ENCODE measurements around the gene AEBP2. TPM values are rescaled to one million over a fixed set of nuclear protein-coding genes. Genes with fewer than 3 reads are reported as not detected.

Gene AEBP2
- total and polyA plus RNA-seq, 7 experiments from 2014 or later, result 11.3 to 58.7 (median 49.6) TPM

GRCh38 chr12:19484738-19485137 lies 45.4 kb downstream of the AEBP2 start:
- H3K27ac ChIP-seq (ENCODE audit: low read depth, low read length), result no peak overlapping the region
- CTCF ChIA-PET, result no interaction called here
- no peak for DNase-seq
- POLR2A ChIA-PET, result no interaction called here
- peaks cover 16 to 79% (median 53%) of the 10 kb centered on the region in 5 donors for H3K36me3 Mint-ChIP-seq
- H3K9me3 Mint-ChIP-seq, result peaks cover 0 to 22% (median 6%) of the 10 kb centered on the region in 11 donors
- peaks cover 19 to 29% of the 10 kb centered on the region in 2 donors for H3K4me1 ChIP-seq (ENCODE audit: control insufficient read depth in 2 of 2, insufficient read depth in 2 of 2, low read length in 2 of 2)
- H3K9me3 ChIP-seq (ENCODE audit: control insufficient read depth in 2 of 3, low read length in 3 of 3), result peaks cover 0 to 7% (median 0%) of the 10 kb centered on the region in 3 experiments
- H3K36me3 ChIP-seq (ENCODE audit: control insufficient read depth in 2 of 3, insufficient read depth in 3 of 3, low read length in 3 of 3), result peaks cover 0 to 14% (median 0%) of the 10 kb centered on the region in 3 experiments
- ATAC-seq, result no peak
- H3K27ac Mint-ChIP-seq, result peak overlapping the region in 4 of 9 donors; percentile 3 to 12 (median 5)
- H3K27me3 Mint-ChIP-seq, result no peaks in the 10 kb centered on the region
- H3K4me1 Mint-ChIP-seq, result peaks cover 43 to 84% (median 70%) of the 10 kb centered on the region in 7 donors
- H3K4me3 Mint-ChIP-seq, result peak overlapping the region in 4 of 10 donors; percentile 10 to 45 (median 31)
- no peaks in the 10 kb centered on the region for H3K27me3 ChIP-seq (ENCODE audit: control insufficient read depth in 2 of 2, insufficient read depth in 2 of 2, low read length in 2 of 2)
- intact Hi-C loops (cut with micrococcal nuclease), result loop anchor here in 1 of 2 donors (5.0 kb wide), 1 partner anchor 42 kb away; no protein-coding TSS in a partner anchor
- H3K4me3 ChIP-seq (ENCODE audit: low read length), result no peak overlapping the region

DNA sequence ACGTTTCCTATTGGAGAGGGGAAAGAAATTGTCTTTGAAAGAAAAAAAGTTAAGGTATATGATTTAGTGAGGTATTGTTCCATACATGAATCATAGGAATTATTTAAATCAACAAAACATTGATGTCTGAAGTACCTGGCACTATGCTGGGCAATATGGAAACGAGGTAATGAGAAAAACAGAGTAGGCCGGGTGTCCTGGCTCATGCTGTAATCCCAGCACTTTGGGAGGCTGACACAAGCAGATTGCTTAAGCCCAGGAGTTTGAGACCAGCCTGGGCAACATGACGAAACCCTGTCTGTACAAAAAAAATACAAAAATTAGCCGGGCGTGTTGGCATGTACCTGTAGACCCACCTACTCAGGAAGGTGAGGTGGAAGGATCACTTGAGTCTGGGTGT lies 45.9 kb downstream of the AEBP2 start:
- peaks cover 0 to 2% (median 0%) of the 10 kb centered on the region in 3 experiments for H3K9me3 ChIP-seq (ENCODE audit: control insufficient read depth in 2 of 3, low read length in 3 of 3)
- Mint-ChIP-seq H3K4me1 (peaks cover 43 to 89% (median 73%) of the 10 kb centered on the region in 7 donors), H3K27ac (peak overlapping the region in 8 of 9 donors; percentile 3 to 56 (median 14)), H3K27me3 (no peaks in the 10 kb centered on the region), H3K9me3 (peaks cover 0 to 17% (median 6%) of the 10 kb centered on the region in 11 donors), H3K36me3 (peaks cover 14 to 74% (median 49%) of the 10 kb centered on the region in 5 donors), H3K4me3 (peak overlapping the region in 5 of 10 donors; percentile 10 to 45 (median 30))
- ChIA-PET CTCF (no interaction called here), POLR2A (no interaction called here)
- DNase-seq (no peak), ATAC-seq (no peak)
- H3K27me3 ChIP-seq (ENCODE audit: control insufficient read depth in 2 of 2, insufficient read depth in 2 of 2, low read length in 2 of 2), result no peaks in the 10 kb centered on the region
- H3K36me3 ChIP-seq (ENCODE audit: control insufficient read depth in 2 of 3, insufficient read depth in 3 of 3, low read length in 3 of 3), result peaks cover 0 to 10% (median 0%) of the 10 kb centered on the region in 3 experiments
- H3K4me1 ChIP-seq (ENCODE audit: control insufficient read depth in 2 of 2, insufficient read depth in 2 of 2, low read length in 2 of 2), result peaks cover 19 to 29% of the 10 kb centered on the region in 2 donors
- no peak overlapping the region for H3K4me3 ChIP-seq (ENCODE audit: low read length)
- intact Hi-C loops (cut with micrococcal nuclease), result no loop called here
- H3K27ac ChIP-seq (ENCODE audit: low read depth, low read length), result no peak overlapping the region

GRCh38 chr12:19489168-19489567 lies 49.9 kb downstream of the AEBP2 start:
- Mint-ChIP-seq H3K9me3 (no peaks in the 10 kb centered on the region), H3K4me3 (peak overlapping the region in 1 of 10 donors; percentile 18), H3K4me1 (peaks cover 16 to 83% (median 68%) of the 10 kb centered on the region in 7 donors), H3K27ac (peak overlapping the region in 3 of 9 donors; percentile 18 to 59 (median 28)), H3K27me3 (no peaks in the 10 kb centered on the region), H3K36me3 (peaks cover 5 to 46% (median 37%) of the 10 kb centered on the region in 5 donors)
- DNase-seq (no peak), ATAC-seq (no peak)
- Histone ChIP-seq H3K36me3 (ENCODE audit: control insufficient read depth in 2 of 3, insufficient read depth in 3 of 3, low read length in 3 of 3) (peaks cover 0 to 12% (median 0%) of the 10 kb centered on the region in 3 experiments), H3K4me3 (ENCODE audit: low read length) (no peak overlapping the region), H3K27ac (ENCODE audit: low read depth, low read length) (no peak overlapping the region), H3K27me3 (ENCODE audit: control insufficient read depth in 2 of 2, insufficient read depth in 2 of 2, low read length in 2 of 2) (no peaks in the 10 kb centered on the region), H3K4me1 (ENCODE audit: control insufficient read depth in 2 of 2, insufficient read depth in 2 of 2, low read length in 2 of 2) (peaks cover 0 to 7% of the 10 kb centered on the region in 2 donors), H3K9me3 (ENCODE audit: control insufficient read depth in 2 of 3, low read length in 3 of 3) (no peaks in the 10 kb centered on the region)
- intact Hi-C loops (cut with micrococcal nuclease), result no loop called here
- CTCF ChIA-PET, result no interaction called here
- POLR2A ChIA-PET, result no interaction called here

DNA sequence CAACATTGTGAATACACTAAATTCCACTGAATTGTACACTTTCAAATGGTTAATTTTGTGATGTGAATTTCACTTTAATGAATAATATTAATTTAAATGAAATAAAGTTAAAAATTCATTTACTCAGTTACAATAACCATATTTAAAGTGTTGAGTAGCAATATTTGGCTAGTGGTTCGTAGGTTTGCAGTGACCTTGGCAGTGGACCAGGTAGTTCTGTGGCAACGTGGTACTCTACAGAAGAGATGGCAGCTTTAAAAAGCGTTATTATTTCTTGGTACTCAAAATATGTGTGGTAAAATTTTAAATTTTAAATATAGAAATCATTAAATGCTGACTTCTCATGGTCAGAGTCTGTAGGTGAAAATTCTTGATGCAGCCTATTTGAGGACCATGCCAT lies 51.6 kb downstream of the AEBP2 start:
- Histone ChIP-seq H3K4me3 (ENCODE audit: low read length) (no peak overlapping the region), H3K27me3 (ENCODE audit: control insufficient read depth in 2 of 2, insufficient read depth in 2 of 2, low read length in 2 of 2) (no peaks in the 10 kb centered on the region), H3K36me3 (ENCODE audit: control insufficient read depth in 2 of 3, insufficient read depth in 3 of 3, low read length in 3 of 3) (peaks cover 0 to 28% (median 0%) of the 10 kb centered on the region in 3 experiments), H3K27ac (ENCODE audit: low read depth, low read length) (no peak overlapping the region), H3K9me3 (ENCODE audit: control insufficient read depth in 2 of 3, low read length in 3 of 3) (no peaks in the 10 kb centered on the region), H3K4me1 (ENCODE audit: control insufficient read depth in 2 of 2, insufficient read depth in 2 of 2, low read length in 2 of 2) (peaks cover 0 to 4% of the 10 kb centered on the region in 2 donors)
- ATAC-seq (no peak), DNase-seq (no peak)
- Mint-ChIP-seq H3K9me3 (no peaks in the 10 kb centered on the region), H3K36me3 (peaks cover 5 to 37% (median 36%) of the 10 kb centered on the region in 5 donors), H3K27ac (no peak overlapping the region), H3K4me3 (no peak overlapping the region), H3K27me3 (no peaks in the 10 kb centered on the region), H3K4me1 (peaks cover 10 to 68% (median 52%) of the 10 kb centered on the region in 7 donors)
- CTCF ChIA-PET, result interaction anchor here (0.8 kb wide), 1 partner anchor 222 kb away, joined by 5 read pairs; no protein-coding TSS in a partner anchor
- intact Hi-C loops (cut with micrococcal nuclease), result no loop called here
- POLR2A ChIA-PET, result no interaction called here

DNA sequence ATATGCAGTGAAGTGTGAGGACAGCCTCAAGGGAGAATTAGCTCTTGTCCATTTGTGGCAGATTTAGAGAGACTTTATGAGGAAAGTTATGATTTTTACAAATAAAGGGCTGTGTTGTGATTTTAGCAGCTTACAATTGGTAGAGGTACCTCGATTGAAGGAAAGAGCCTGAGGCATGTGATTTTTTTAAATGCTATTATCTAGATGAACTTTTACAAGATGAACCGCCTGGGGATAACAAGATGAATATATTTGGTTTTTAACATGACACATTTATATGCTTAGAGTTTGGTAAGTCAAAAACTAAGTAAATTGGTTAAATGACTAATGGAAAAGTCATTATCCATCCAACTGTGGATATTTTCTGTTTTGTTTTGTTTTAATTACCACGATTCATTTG lies 52.6 kb downstream of the AEBP2 start:
- Histone ChIP-seq H3K9me3 (ENCODE audit: control insufficient read depth in 2 of 3, low read length in 3 of 3) (no peaks in the 10 kb centered on the region), H3K4me3 (ENCODE audit: low read length) (no peak overlapping the region), H3K36me3 (ENCODE audit: control insufficient read depth in 2 of 3, insufficient read depth in 3 of 3, low read length in 3 of 3) (peaks cover 0 to 31% (median 0%) of the 10 kb centered on the region in 3 experiments), H3K4me1 (ENCODE audit: control insufficient read depth in 2 of 2, insufficient read depth in 2 of 2, low read length in 2 of 2) (peaks cover 0 to 3% of the 10 kb centered on the region in 2 donors), H3K27ac (ENCODE audit: low read depth, low read length) (no peak overlapping the region), H3K27me3 (ENCODE audit: control insufficient read depth in 2 of 2, insufficient read depth in 2 of 2, low read length in 2 of 2) (no peaks in the 10 kb centered on the region)
- no peaks in the 10 kb centered on the region for H3K27me3 Mint-ChIP-seq
- DNase-seq (no peak), ATAC-seq (no peak)
- intact Hi-C loops (cut with micrococcal nuclease), result no loop called here
- H3K4me1 Mint-ChIP-seq, result peaks cover 6 to 63% (median 47%) of the 10 kb centered on the region in 7 donors
- no peak overlapping the region for H3K4me3 Mint-ChIP-seq
- peaks cover 8 to 31% (median 31%) of the 10 kb centered on the region in 5 donors for H3K36me3 Mint-ChIP-seq
- ChIA-PET CTCF (no interaction called here), POLR2A (no interaction called here)
- H3K27ac Mint-ChIP-seq, result peak overlapping the region in 4 of 9 donors; percentile 2 to 61 (median 33)
- H3K9me3 Mint-ChIP-seq, result no peaks in the 10 kb centered on the region

- H3K4me1 ChIP-seq (ENCODE audit: control insufficient read depth in 2 of 2, insufficient read depth in 2 of 2, low read length in 2 of 2), result no peaks in the 10 kb centered on the region
- Mint-ChIP-seq H3K4me3 (no peak overlapping the region), H3K4me1 (peaks cover 10 to 44% (median 29%) of the 10 kb centered on the region in 7 donors), H3K27me3 (no peaks in the 10 kb centered on the region), H3K36me3 (peaks cover 8 to 34% (median 26%) of the 10 kb centered on the region in 5 donors), H3K9me3 (no peaks in the 10 kb centered on the region), H3K27ac (peak overlapping the region in 3 of 9 donors; percentile 43 to 77 (median 44))
- ChIA-PET CTCF (no interaction called here), POLR2A (no interaction called here)
- DNase-seq, result no peak
- H3K27ac ChIP-seq (ENCODE audit: low read depth, low read length), result no peak overlapping the region
- no peaks in the 10 kb centered on the region for H3K27me3 ChIP-seq (ENCODE audit: control insufficient read depth in 2 of 2, insufficient read depth in 2 of 2, low read length in 2 of 2)
- peaks cover 0 to 41% (median 0%) of the 10 kb centered on the region in 3 experiments for H3K36me3 ChIP-seq (ENCODE audit: control insufficient read depth in 2 of 3, insufficient read depth in 3 of 3, low read length in 3 of 3)
- no peak overlapping the region for H3K4me3 ChIP-seq (ENCODE audit: low read length)
- intact Hi-C loops (cut with micrococcal nuclease), result loop anchor here in 1 of 2 donors (5.0 kb wide), 1 partner anchor 39 kb away; no protein-coding TSS in a partner anchor
- no peak for ATAC-seq
- H3K9me3 ChIP-seq (ENCODE audit: control insufficient read depth in 2 of 3, low read length in 3 of 3), result no peaks in the 10 kb centered on the region
Measured at GRCh38 chr12:19496219-19496878, 57.1 kb downstream of the AEBP2 start.
